ENCODE results near the gene CKAP5. TPM values are rescaled to one million over a fixed set of nuclear protein-coding genes. Genes with fewer than 3 reads are reported as not detected.

The CKAP5 gene
- total and polyA plus RNA-seq, 4 donors, result 12.0 to 64.5 (median 39.0) TPM

DNA sequence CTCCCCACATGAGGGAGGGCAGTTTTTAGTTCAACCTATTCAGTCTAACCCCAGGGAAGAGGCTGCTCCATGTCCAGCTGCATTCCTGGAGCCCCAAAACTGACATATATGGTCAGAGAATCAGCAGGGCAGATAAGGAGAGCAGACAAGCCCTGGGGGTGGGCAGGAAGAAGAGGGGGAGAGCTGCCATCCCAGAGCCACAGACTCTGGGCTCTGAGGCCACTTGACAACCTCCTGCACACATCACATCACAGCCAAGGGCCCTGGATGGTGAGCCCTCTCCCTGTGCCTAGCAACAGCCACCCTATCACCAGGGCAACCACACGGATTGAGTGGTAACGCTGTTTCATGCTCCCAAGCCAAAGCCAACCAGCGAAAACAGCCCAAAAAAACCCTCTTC is 148.8 kb downstream of the CKAP5 start:
- Histone ChIP-seq H3K27ac (ENCODE audit: low read depth in 1 of 2, low read length in 2 of 2) (peak overlapping the region in 1 of 2 donors; percentile 62), H3K4me1 (ENCODE audit: control insufficient read depth in 1 of 2, insufficient read depth in 2 of 2, low read length in 2 of 2) (peaks cover 0 to 3% of the 10 kb centered on the region in 2 donors), H3K4me3 (ENCODE audit: low read length in 2 of 2) (no peak overlapping the region), H3K27me3 (ENCODE audit: control insufficient read depth in 1 of 2, insufficient read depth in 2 of 2, low read length in 1 of 2) (no peaks in the 10 kb centered on the region), H3K9me3 (ENCODE audit: control insufficient read depth, low read length) (no peaks in the 10 kb centered on the region), H3K36me3 (ENCODE audit: control insufficient read depth in 1 of 2, insufficient read depth in 2 of 2, low read length in 1 of 2) (peaks cover 5 to 8% of the 10 kb centered on the region in 2 donors)
- ATAC-seq (ENCODE audit: low FRiP score) (no peak), DNase-seq (peak in 1 of 2 donors; percentile 75)
- intact Hi-C loops (cut with DNase I), result no loop called here
- 8 to 9% methylated on average over 3 of the region's 3 CpGs for WGBS, 2 donors

- peak overlapping the region in 1 of 2 donors; percentile 31 for H3K27ac ChIP-seq (ENCODE audit: low read depth in 1 of 2, low read length in 2 of 2)
- no peak for ATAC-seq (ENCODE audit: low FRiP score)
- DNase-seq, result peak in 1 of 2 donors; percentile 73
- no peak overlapping the region for H3K4me3 ChIP-seq (ENCODE audit: low read length in 2 of 2)
- H3K4me1 ChIP-seq (ENCODE audit: control insufficient read depth in 1 of 2, insufficient read depth in 2 of 2, low read length in 2 of 2), result no peaks in the 10 kb centered on the region
- WGBS, 2 donors, result 26 to 44% methylated on average over 11 of the region's 11 CpGs
- no peaks in the 10 kb centered on the region for H3K9me3 ChIP-seq (ENCODE audit: control insufficient read depth, low read length)
- intact Hi-C loops (cut with DNase I), result no loop called here
- H3K36me3 ChIP-seq (ENCODE audit: control insufficient read depth in 1 of 2, insufficient read depth in 2 of 2, low read length in 1 of 2), result peaks cover 5 to 8% of the 10 kb centered on the region in 2 donors
- no peaks in the 10 kb centered on the region for H3K27me3 ChIP-seq (ENCODE audit: control insufficient read depth in 1 of 2, insufficient read depth in 2 of 2, low read length in 1 of 2)
Measured at GRCh38 chr11:46696212-46696558, 149.9 kb downstream of the CKAP5 start.

- DNase-seq (no peak), ATAC-seq (ENCODE audit: low FRiP score) (no peak)
- peak overlapping the region in 1 of 2 donors; percentile 31 for H3K27ac ChIP-seq (ENCODE audit: low read depth in 1 of 2, low read length in 2 of 2)
- H3K4me1 ChIP-seq (ENCODE audit: control insufficient read depth in 1 of 2, insufficient read depth in 2 of 2, low read length in 2 of 2), result no peaks in the 10 kb centered on the region
- intact Hi-C loops (cut with DNase I), result no loop called here
- 88 to 89% methylated on average over 12 of the region's 12 CpGs for WGBS, 2 donors
- no peaks in the 10 kb centered on the region for H3K27me3 ChIP-seq (ENCODE audit: control insufficient read depth in 1 of 2, insufficient read depth in 2 of 2, low read length in 1 of 2)
- no peaks in the 10 kb centered on the region for H3K9me3 ChIP-seq (ENCODE audit: control insufficient read depth, low read length)
- H3K36me3 ChIP-seq (ENCODE audit: control insufficient read depth in 1 of 2, insufficient read depth in 2 of 2, low read length in 1 of 2), result peaks cover 5 to 8% of the 10 kb centered on the region in 2 donors
- H3K4me3 ChIP-seq (ENCODE audit: low read length in 2 of 2), result no peak overlapping the region
Measured at GRCh38 chr11:46695345-46696211, 150.5 kb downstream of the CKAP5 start.

GRCh38 chr11:46694607-46695006 is 151.5 kb downstream of the CKAP5 start:
- intact Hi-C loops (cut with DNase I), result no loop called here
- ATAC-seq (ENCODE audit: low FRiP score), result no peak
- Histone ChIP-seq H3K4me1 (ENCODE audit: control insufficient read depth in 1 of 2, insufficient read depth in 2 of 2, low read length in 2 of 2) (no peaks in the 10 kb centered on the region), H3K9me3 (ENCODE audit: control insufficient read depth, low read length) (no peaks in the 10 kb centered on the region), H3K27me3 (ENCODE audit: control insufficient read depth in 1 of 2, insufficient read depth in 2 of 2, low read length in 1 of 2) (no peaks in the 10 kb centered on the region), H3K27ac (ENCODE audit: low read depth in 1 of 2, low read length in 2 of 2) (peak overlapping the region in 1 of 2 donors; percentile 22), H3K4me3 (ENCODE audit: low read length in 2 of 2) (no peak overlapping the region), H3K36me3 (ENCODE audit: control insufficient read depth in 1 of 2, insufficient read depth in 2 of 2, low read length in 1 of 2) (peaks cover 5 to 8% of the 10 kb centered on the region in 2 donors)
- no peak for DNase-seq
- 52 to 63% methylated on average over 7 of the region's 7 CpGs for WGBS, 2 donors

DNA sequence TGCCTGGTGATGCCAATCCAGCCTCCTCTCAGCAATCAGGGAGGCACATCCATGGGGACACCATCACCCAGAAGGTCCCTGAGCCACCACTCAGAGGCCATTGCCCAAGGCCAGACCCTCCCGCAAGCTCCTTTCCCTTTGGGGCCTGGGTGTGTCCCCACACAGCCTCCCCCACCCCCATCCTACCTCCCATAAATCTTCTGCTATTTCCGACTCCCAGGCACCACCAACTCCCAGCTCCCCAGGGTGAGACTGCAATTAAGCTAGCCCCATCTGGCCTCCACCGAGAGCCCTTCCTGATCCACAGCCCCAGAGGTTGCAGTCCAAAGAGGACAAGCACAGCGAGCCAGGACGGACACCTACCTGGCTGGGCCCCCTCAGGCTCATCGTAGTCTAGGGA is 152.0 kb downstream of the CKAP5 start:
- DNase-seq (no peak), ATAC-seq (ENCODE audit: low FRiP score) (peak; percentile 1)
- Histone ChIP-seq H3K4me1 (ENCODE audit: control insufficient read depth in 1 of 2, insufficient read depth in 2 of 2, low read length in 2 of 2) (no peaks in the 10 kb centered on the region), H3K27me3 (ENCODE audit: control insufficient read depth in 1 of 2, insufficient read depth in 2 of 2, low read length in 1 of 2) (no peaks in the 10 kb centered on the region), H3K9me3 (ENCODE audit: control insufficient read depth, low read length) (no peaks in the 10 kb centered on the region), H3K4me3 (ENCODE audit: low read length in 2 of 2) (no peak overlapping the region), H3K36me3 (ENCODE audit: control insufficient read depth in 1 of 2, insufficient read depth in 2 of 2, low read length in 1 of 2) (peaks cover 5 to 8% of the 10 kb centered on the region in 2 donors), H3K27ac (ENCODE audit: low read depth in 1 of 2, low read length in 2 of 2) (peak overlapping the region in 1 of 2 donors; percentile 22)
- WGBS, 2 donors, result 47 to 64% methylated on average over 6 of the region's 6 CpGs
- intact Hi-C loops (cut with DNase I), result no loop called here

DNA sequence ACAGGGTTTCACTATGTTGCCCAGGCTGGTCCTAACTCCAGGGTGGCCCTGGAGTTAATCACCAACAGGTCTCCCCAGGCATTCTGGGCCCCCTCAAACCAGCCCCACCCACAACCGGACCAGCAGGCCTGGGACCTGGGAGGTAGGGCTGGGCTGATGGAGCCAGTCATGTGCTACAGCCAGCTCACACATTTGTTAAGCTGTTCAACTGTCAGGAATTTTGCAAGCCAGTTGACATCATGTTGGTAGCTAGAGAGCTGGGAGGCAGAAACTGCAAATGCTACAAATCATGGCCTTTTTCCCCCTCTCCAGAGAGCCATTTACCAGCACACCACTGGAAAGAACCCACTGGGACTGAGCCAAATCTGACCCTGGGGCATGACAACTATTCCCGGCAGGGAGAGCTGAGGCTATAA is 152.5 kb downstream of the CKAP5 start:
- H3K27me3 ChIP-seq (ENCODE audit: control insufficient read depth in 1 of 2, insufficient read depth in 2 of 2, low read length in 1 of 2), result no peaks in the 10 kb centered on the region
- H3K4me1 ChIP-seq (ENCODE audit: control insufficient read depth in 1 of 2, insufficient read depth in 2 of 2, low read length in 2 of 2), result no peaks in the 10 kb centered on the region
- H3K27ac ChIP-seq (ENCODE audit: low read depth in 1 of 2, low read length in 2 of 2), result peak overlapping the region in 1 of 2 donors; percentile 22
- DNase-seq (peak in 1 of 2 donors; percentile 77), ATAC-seq (ENCODE audit: low FRiP score) (peak; percentile 55)
- intact Hi-C loops (cut with DNase I), result no loop called here
- peaks cover 5 to 8% of the 10 kb centered on the region in 2 donors for H3K36me3 ChIP-seq (ENCODE audit: control insufficient read depth in 1 of 2, insufficient read depth in 2 of 2, low read length in 1 of 2)
- no peaks in the 10 kb centered on the region for H3K9me3 ChIP-seq (ENCODE audit: control insufficient read depth, low read length)
- no peak overlapping the region for H3K4me3 ChIP-seq (ENCODE audit: low read length in 2 of 2)
- 17 to 31% methylated on average over 2 of the region's 2 CpGs for WGBS, 2 donors

Small RNAs within 50 kb of the gene (microRNA-seq; reads per million reads assigned to microRNA genes)
- gene MIR5582, result 0 to 0.99 reads per million in 2 donors

Other genes starting within 250 kb of the CKAP5 start
- 1 to 10 TPM; 2.3 to 3.0 TPM for gene HARBI1, start 229.1 kb downstream of the CKAP5 start, total RNA-seq
- 1 to 10 TPM; 2.1 to 2.3 TPM for gene HARBI1, start 229.1 kb downstream of the CKAP5 start, polyA plus RNA-seq
- gene ATG13, start 228.7 kb downstream of the CKAP5 start, total RNA-seq, result 10 to 100 TPM; 59.6 to 72.7 TPM
- 10 to 100 TPM; 29.9 to 46.5 TPM for gene ATG13, start 228.7 kb downstream of the CKAP5 start, polyA plus RNA-seq
- gene ARHGAP1, start 145.7 kb downstream of the CKAP5 start, total RNA-seq, result 100 to 1,000 TPM; 173 to 185 TPM
- 10 to 100 TPM; 27.8 to 74.1 TPM for gene ARHGAP1, start 145.7 kb downstream of the CKAP5 start, polyA plus RNA-seq
- gene ZNF408, start 145.2 kb downstream of the CKAP5 start, total RNA-seq, result 1 to 10 TPM; 9.8 to 9.9 TPM
- gene ZNF408, start 145.2 kb downstream of the CKAP5 start, polyA plus RNA-seq, result 10 to 100 TPM in 1 of 2 donors, 1 to 10 TPM in 1; 3.0 to 13.3 TPM
- gene F2, start 127.1 kb downstream of the CKAP5 start, total RNA-seq, result under 1 TPM in 1 of 2 donors, not detected in 1; 0.19 TPM
- under 1 TPM in 1 of 2 donors, not detected in 1; 0.72 TPM for gene F2, start 127.1 kb downstream of the CKAP5 start, polyA plus RNA-seq
- 1 to 10 TPM; 4.0 to 8.6 TPM for gene LRP4, start 72.3 kb upstream of the CKAP5 start, total RNA-seq
- gene LRP4, start 72.3 kb upstream of the CKAP5 start, polyA plus RNA-seq, result 1 to 10 TPM in 1 of 2 donors, under 1 TPM in 1; 0.90 to 2.1 TPM
- 10 to 100 TPM; 19.1 to 22.7 TPM for gene CSTPP1, start 90.5 kb upstream of the CKAP5 start, total RNA-seq
- gene CSTPP1, start 90.5 kb upstream of the CKAP5 start, polyA plus RNA-seq, result 10 to 100 TPM; 12.5 to 26.0 TPM

Measured in aorta (tissue), 5 donors.